ENCODE results near the gene AIPL1.

Gene AIPL1

DNA sequence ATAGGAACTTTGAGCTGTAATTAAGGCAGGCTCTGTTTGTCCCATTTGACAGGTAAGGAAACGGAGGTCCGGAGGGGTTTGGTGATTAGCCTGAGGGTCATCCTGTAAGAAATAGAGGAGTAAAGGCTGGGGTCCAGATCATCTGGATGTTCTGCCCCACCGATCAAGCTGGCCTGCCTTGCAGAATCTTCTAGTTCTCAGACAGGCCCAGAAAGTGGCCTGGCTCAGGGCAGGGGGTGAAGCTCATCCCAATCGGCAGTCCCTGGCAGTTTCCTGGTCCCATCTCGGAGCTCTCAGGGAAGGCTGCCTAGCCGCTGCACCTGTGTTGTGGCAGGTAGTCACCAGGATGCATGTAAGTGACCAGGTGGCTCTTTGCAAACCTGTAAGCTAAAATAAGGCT lies 13.6 kb upstream of the AIPL1 start:
- Histone ChIP-seq H3K23ac (ENCODE audit: low read length) (no peak overlapping the region), H3K4me3 (ENCODE audit: low read length) (no peak overlapping the region), H3K27me3 (ENCODE audit: insufficient read depth, low read length, poor library complexity) (no peaks in the 10 kb centered on the region), H3K4me1 (ENCODE audit: control insufficient read depth, low read depth, low read length) (no peaks in the 10 kb centered on the region), H2BK120ac (ENCODE audit: low read depth, low read length) (no peak overlapping the region), H3K36me3 (ENCODE audit: control insufficient read depth, insufficient read depth, low read length) (peaks cover 11% of the 10 kb centered on the region), H3K4ac (ENCODE audit: low read depth, low read length) (no peak overlapping the region), H4K5ac (ENCODE audit: low read length) (no peak overlapping the region), H3K18ac (ENCODE audit: low read length) (no peak overlapping the region), H3K79me1 (ENCODE audit: low read length) (peaks cover 6% of the 10 kb centered on the region), H3K9ac (ENCODE audit: low read length) (no peak overlapping the region), H2BK15ac (replicated peaks; ENCODE audit: low read depth) (no peak overlapping the region), H3K56ac (ENCODE audit: low read length) (no peak overlapping the region), H2BK5ac (ENCODE audit: low read length) (no peak overlapping the region), H4K8ac (ENCODE audit: low read depth, low read length) (no peak overlapping the region), H2AK5ac (ENCODE audit: low read length) (no peak overlapping the region), H3K4me2 (ENCODE audit: low read length) (no peak overlapping the region), H3K27ac (ENCODE audit: low read depth, low read length) (no peak overlapping the region), H3K79me2 (ENCODE audit: control insufficient read depth, insufficient read depth, low read length) (peaks cover 3% of the 10 kb centered on the region)
- DNase-seq, result no peak
- WGBS (ENCODE audit: extremely low coverage, insufficient coverage, low lambda C conversion rate), result no CpG with 5 or more reads among the region's 6 CpGs

DNA sequence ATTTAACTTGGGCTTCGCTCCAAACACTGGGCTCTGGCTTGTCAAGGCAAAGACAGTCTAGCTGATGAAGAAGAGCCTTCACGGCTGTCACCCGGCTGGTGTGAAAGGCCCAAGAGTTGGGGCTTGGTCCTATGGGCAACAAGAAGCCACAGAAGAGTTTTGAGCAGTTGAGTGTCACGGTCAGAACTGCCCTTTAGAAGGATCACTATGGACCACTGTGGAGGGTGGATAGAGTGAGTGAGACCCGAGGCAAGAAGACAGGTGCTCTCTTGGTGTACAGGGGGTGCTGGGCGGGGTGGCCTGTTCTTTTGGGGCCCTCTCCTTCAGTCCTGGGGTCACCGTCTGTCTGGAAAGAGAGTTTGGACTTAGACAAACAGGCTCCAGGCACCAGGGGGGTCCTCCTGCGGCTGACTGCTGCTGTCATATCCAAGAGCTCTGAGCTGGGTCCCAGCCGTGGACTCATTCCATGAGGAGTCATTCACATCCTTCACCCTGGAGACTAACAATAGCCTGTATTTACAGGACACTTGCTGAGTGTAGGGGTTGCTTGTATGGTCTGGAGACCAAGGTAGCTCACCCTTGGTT lies 11.7 kb upstream of the AIPL1 start:
- H2BK15ac ChIP-seq (replicated peaks; ENCODE audit: low read depth), result no peak overlapping the region
- H3K4me3 ChIP-seq (ENCODE audit: low read length), result no peak overlapping the region
- no peak overlapping the region for H3K4ac ChIP-seq (ENCODE audit: low read depth, low read length)
- peaks cover 11% of the 10 kb centered on the region for H3K36me3 ChIP-seq (ENCODE audit: control insufficient read depth, insufficient read depth, low read length)
- peaks cover 6% of the 10 kb centered on the region for H3K79me1 ChIP-seq (ENCODE audit: low read length)
- H3K18ac ChIP-seq (ENCODE audit: low read length), result no peak overlapping the region
- no peak overlapping the region for H3K27ac ChIP-seq (ENCODE audit: low read depth, low read length)
- no peaks in the 10 kb centered on the region for H3K27me3 ChIP-seq (ENCODE audit: insufficient read depth, low read length, poor library complexity)
- H3K9ac ChIP-seq (ENCODE audit: low read length), result no peak overlapping the region
- H3K79me2 ChIP-seq (ENCODE audit: control insufficient read depth, insufficient read depth, low read length), result peaks cover 3% of the 10 kb centered on the region
- no peak overlapping the region for H3K56ac ChIP-seq (ENCODE audit: low read length)
- no peak overlapping the region for H2BK5ac ChIP-seq (ENCODE audit: low read length)
- H2BK120ac ChIP-seq (ENCODE audit: low read depth, low read length), result no peak overlapping the region
- WGBS (ENCODE audit: extremely low coverage, insufficient coverage, low lambda C conversion rate), result no CpG with 5 or more reads among the region's 9 CpGs
- no peak overlapping the region for H3K23ac ChIP-seq (ENCODE audit: low read length)
- no peak overlapping the region for H4K5ac ChIP-seq (ENCODE audit: low read length)
- DNase-seq, result no peak
- H3K4me1 ChIP-seq (ENCODE audit: control insufficient read depth, low read depth, low read length), result no peaks in the 10 kb centered on the region
- no peak overlapping the region for H2AK5ac ChIP-seq (ENCODE audit: low read length)
- no peak overlapping the region for H3K4me2 ChIP-seq (ENCODE audit: low read length)
- H4K8ac ChIP-seq (ENCODE audit: low read depth, low read length), result no peak overlapping the region

GRCh38 chr17:6444571-6445335 lies 9.8 kb upstream of the AIPL1 start:
- Histone ChIP-seq H3K56ac (ENCODE audit: low read length) (peak overlapping the region; percentile 92), H4K8ac (ENCODE audit: low read depth, low read length) (no peak overlapping the region), H3K4me1 (ENCODE audit: control insufficient read depth, low read depth, low read length) (no peaks in the 10 kb centered on the region), H3K27me3 (ENCODE audit: insufficient read depth, low read length, poor library complexity) (no peaks in the 10 kb centered on the region), H2AK5ac (ENCODE audit: low read length) (no peak overlapping the region), H3K9ac (ENCODE audit: low read length) (peak overlapping the region; percentile 94), H3K4me3 (ENCODE audit: low read length) (peak overlapping the region; percentile 82), H3K23ac (ENCODE audit: low read length) (peak overlapping the region; percentile 59), H3K27ac (ENCODE audit: low read depth, low read length) (no peak overlapping the region), H2BK120ac (ENCODE audit: low read depth, low read length) (no peak overlapping the region), H3K4ac (ENCODE audit: low read depth, low read length) (peak overlapping the region; percentile 25), H3K79me1 (ENCODE audit: low read length) (peaks cover 6% of the 10 kb centered on the region), H4K5ac (ENCODE audit: low read length) (no peak overlapping the region), H3K4me2 (ENCODE audit: low read length) (peak overlapping the region; percentile 82), H2BK15ac (replicated peaks; ENCODE audit: low read depth) (no peak overlapping the region), H2BK5ac (ENCODE audit: low read length) (no peak overlapping the region), H3K79me2 (ENCODE audit: control insufficient read depth, insufficient read depth, low read length) (peaks cover 3% of the 10 kb centered on the region), H3K36me3 (ENCODE audit: control insufficient read depth, insufficient read depth, low read length) (peaks cover 5% of the 10 kb centered on the region), H3K18ac (ENCODE audit: low read length) (no peak overlapping the region)
- no peak for DNase-seq
- WGBS (ENCODE audit: extremely low coverage, insufficient coverage, low lambda C conversion rate), result no CpG with 5 or more reads among the region's 36 CpGs

GRCh38 chr17:6443692-6444570 lies 9.0 kb upstream of the AIPL1 start, which contains the start of gene PIMREG:
Gene PIMREG, plus strand, starts transcription at chr17:6444455. Its CDS starts 656 bp downstream, at chr17:6445111.
- WGBS (ENCODE audit: extremely low coverage, insufficient coverage, low lambda C conversion rate), result no CpG with 5 or more reads among the region's 62 CpGs
- peak within 1 kb of the TSS; percentile 82 for H3K4me3 ChIP-seq (ENCODE audit: low read length)
- peak within 1 kb of the TSS; percentile 35 for H2BK5ac ChIP-seq (ENCODE audit: low read length)
- peak; percentile 98 for DNase-seq
- peak within 1 kb of the TSS; percentile 94 for H3K9ac ChIP-seq (ENCODE audit: low read length)
- H4K8ac ChIP-seq (ENCODE audit: low read depth, low read length), result peak within 1 kb of the TSS; percentile 97
- H3K23ac ChIP-seq (ENCODE audit: low read length), result peak within 1 kb of the TSS; percentile 59
- H3K79me2 ChIP-seq (ENCODE audit: control insufficient read depth, insufficient read depth, low read length), result peaks cover 3% of the 10 kb centered on the region
- H2BK120ac ChIP-seq (ENCODE audit: low read depth, low read length), result no peak within 1 kb of the TSS
- H3K4me2 ChIP-seq (ENCODE audit: low read length), result peak within 1 kb of the TSS; percentile 82
- peak within 1 kb of the TSS; percentile 94 for H3K56ac ChIP-seq (ENCODE audit: low read length)
- peak within 1 kb of the TSS; percentile 89 for H4K5ac ChIP-seq (ENCODE audit: low read length)
- H3K27me3 ChIP-seq (ENCODE audit: insufficient read depth, low read length, poor library complexity), result no peaks in the 10 kb centered on the region
- H3K18ac ChIP-seq (ENCODE audit: low read length), result peak within 1 kb of the TSS; percentile 61
- no peak within 1 kb of the TSS for H2AK5ac ChIP-seq (ENCODE audit: low read length)
- peaks cover 6% of the 10 kb centered on the region for H3K79me1 ChIP-seq (ENCODE audit: low read length)
- peaks cover 2% of the 10 kb centered on the region for H3K36me3 ChIP-seq (ENCODE audit: control insufficient read depth, insufficient read depth, low read length)
- H3K4me1 ChIP-seq (ENCODE audit: control insufficient read depth, low read depth, low read length), result no peaks in the 10 kb centered on the region
- H3K4ac ChIP-seq (ENCODE audit: low read depth, low read length), result peak within 1 kb of the TSS; percentile 82
- peak within 1 kb of the TSS; percentile 94 for H3K27ac ChIP-seq (ENCODE audit: low read depth, low read length)
- no peak within 1 kb of the TSS for H2BK15ac ChIP-seq (replicated peaks; ENCODE audit: low read depth)

DNA sequence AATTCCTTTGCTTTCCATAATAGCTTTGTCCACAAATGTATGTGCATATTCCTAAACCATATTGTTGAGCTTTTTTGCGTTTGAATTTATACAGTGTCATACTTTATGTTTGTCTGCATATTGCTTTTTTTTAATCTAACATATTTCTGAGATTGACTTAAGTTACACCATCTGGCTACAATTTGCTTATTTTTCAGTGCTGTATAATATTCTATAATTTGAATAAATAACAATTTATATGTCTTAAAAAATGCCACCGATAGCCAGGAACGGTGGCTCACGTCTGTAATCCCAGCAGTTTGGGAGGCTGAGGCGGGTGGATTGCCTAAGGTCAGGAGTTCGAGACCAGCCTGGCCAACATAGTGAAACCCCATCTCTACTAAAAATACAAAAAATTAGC lies 7.9 kb upstream of the AIPL1 start:
- Histone ChIP-seq H3K9ac (ENCODE audit: low read length) (no peak overlapping the region), H3K4ac (ENCODE audit: low read depth, low read length) (no peak overlapping the region), H3K23ac (ENCODE audit: low read length) (no peak overlapping the region), H3K79me2 (ENCODE audit: control insufficient read depth, insufficient read depth, low read length) (peaks cover 3% of the 10 kb centered on the region), H2BK120ac (ENCODE audit: low read depth, low read length) (no peak overlapping the region), H3K4me1 (ENCODE audit: control insufficient read depth, low read depth, low read length) (no peaks in the 10 kb centered on the region), H3K4me3 (ENCODE audit: low read length) (no peak overlapping the region), H4K5ac (ENCODE audit: low read length) (no peak overlapping the region), H3K4me2 (ENCODE audit: low read length) (no peak overlapping the region), H3K79me1 (ENCODE audit: low read length) (peaks cover 6% of the 10 kb centered on the region), H3K56ac (ENCODE audit: low read length) (no peak overlapping the region), H3K36me3 (ENCODE audit: control insufficient read depth, insufficient read depth, low read length) (no peaks in the 10 kb centered on the region), H2AK5ac (ENCODE audit: low read length) (no peak overlapping the region), H4K8ac (ENCODE audit: low read depth, low read length) (no peak overlapping the region), H3K27me3 (ENCODE audit: insufficient read depth, low read length, poor library complexity) (no peaks in the 10 kb centered on the region), H2BK5ac (ENCODE audit: low read length) (no peak overlapping the region), H2BK15ac (replicated peaks; ENCODE audit: low read depth) (no peak overlapping the region), H3K27ac (ENCODE audit: low read depth, low read length) (no peak overlapping the region), H3K18ac (ENCODE audit: low read length) (no peak overlapping the region)
- WGBS (ENCODE audit: extremely low coverage, insufficient coverage, low lambda C conversion rate), result no CpG with 5 or more reads among the region's 6 CpGs
- DNase-seq, result no peak
